ENCODE measurements around the gene DSC2. TPM values are rescaled to one million over a fixed set of nuclear protein-coding genes. Genes with fewer than 3 reads are reported as not detected.

DSC2 gene
- total RNA-seq, 2 donors from 2014 or later, result 141 to 184 TPM

- TF ChIP-seq CTCF (IDR thresholded peaks at IDR 0.05), result no peak
- no peaks in the 10 kb centered on the region for H3K9me3 ChIP-seq
Observed at GRCh38 chr18:31102941-31103340, 720 bp upstream of the DSC2 start.

GRCh38 chr18:31101183-31102024, 817 bp downstream of the DSC2 start:
- Histone ChIP-seq H3K36me3 (no peaks in the 10 kb centered on the region), H3K27me3 (no peaks in the 10 kb centered on the region), H3K4me3 (peak overlapping the region; percentile 62), H3K9ac (ENCODE audit: low read depth in 2 of 2, low read length in 2 of 2) (peak overlapping the region; percentile 79 to 95), H3K9me3 (no peaks in the 10 kb centered on the region), H3K4me1 (no peaks in the 10 kb centered on the region), H3K27ac (peak overlapping the region; percentile 94)
- intact Hi-C loops (cut with DNase I), result loop anchor here (5.0 kb wide), 1 partner anchor 96 kb away; no protein-coding TSS in a partner anchor
- no peak for TF ChIP-seq CTCF (IDR thresholded peaks at IDR 0.05)
- DNase-seq, result peak; percentile 73

More at GRCh38 chr18:31102941-31103340, 720 bp upstream of the DSC2 start:
- Histone ChIP-seq H3K27me3 (no peaks in the 10 kb centered on the region), H3K4me3 (no peak overlapping the region), H3K4me1 (no peaks in the 10 kb centered on the region), H3K27ac (no peak overlapping the region), H3K9ac (ENCODE audit: low read depth in 2 of 2, low read length in 2 of 2) (no peak overlapping the region), H3K36me3 (no peaks in the 10 kb centered on the region)
- no peak for DNase-seq
- intact Hi-C loops (cut with DNase I), result loop anchor here (5.0 kb wide), 1 partner anchor 94 kb away; no protein-coding TSS in a partner anchor

- no peaks in the 10 kb centered on the region for H3K27me3 ChIP-seq
- DNase-seq, result peak; percentile 68
- peaks cover 3% of the 10 kb centered on the region for H3K4me1 ChIP-seq
- peak overlapping the region; percentile 62 for H3K4me3 ChIP-seq
- H3K9me3 ChIP-seq, result no peaks in the 10 kb centered on the region
- no peak for TF ChIP-seq CTCF (IDR thresholded peaks at IDR 0.05)
- peak overlapping the region; percentile 79 to 95 for H3K9ac ChIP-seq (ENCODE audit: low read depth in 2 of 2, low read length in 2 of 2)
- H3K27ac ChIP-seq, result peak overlapping the region; percentile 94
- H3K36me3 ChIP-seq, result no peaks in the 10 kb centered on the region
- intact Hi-C loops (cut with DNase I), result loop anchor here (5.0 kb wide), 1 partner anchor 97 kb away; no protein-coding TSS in a partner anchor
Observed at GRCh38 chr18:31100436-31101182, 1.6 kb downstream of the DSC2 start.

- no peaks in the 10 kb centered on the region for H3K36me3 ChIP-seq
- H3K9me3 ChIP-seq, result no peaks in the 10 kb centered on the region
- DNase-seq, result peak; percentile 39
- intact Hi-C loops (cut with DNase I), result loop anchor here (5.0 kb wide), 1 partner anchor 98 kb away; no protein-coding TSS in a partner anchor
- H3K27ac ChIP-seq, result peak overlapping the region; percentile 94
- H3K4me1 ChIP-seq, result peaks cover 3% of the 10 kb centered on the region
- peak overlapping the region in 1 of 2 donors; percentile 79 for H3K9ac ChIP-seq (ENCODE audit: low read depth in 2 of 2, low read length in 2 of 2)
- H3K27me3 ChIP-seq, result no peaks in the 10 kb centered on the region
- no peak for TF ChIP-seq CTCF (IDR thresholded peaks at IDR 0.05)
- H3K4me3 ChIP-seq, result peak overlapping the region; percentile 62
Observed at GRCh38 chr18:31099450-31100230, 2.6 kb downstream of the DSC2 start.

GRCh38 chr18:31098878-31099277, 3.3 kb downstream of the DSC2 start:
- TF ChIP-seq CTCF (IDR thresholded peaks at IDR 0.05), result no peak
- Histone ChIP-seq H3K36me3 (no peaks in the 10 kb centered on the region), H3K27me3 (no peaks in the 10 kb centered on the region), H3K4me3 (no peak overlapping the region), H3K4me1 (peaks cover 3% of the 10 kb centered on the region), H3K27ac (peak overlapping the region; percentile 94), H3K9me3 (no peaks in the 10 kb centered on the region), H3K9ac (ENCODE audit: low read depth in 2 of 2, low read length in 2 of 2) (peak overlapping the region in 1 of 2 donors; percentile 57)
- intact Hi-C loops (cut with DNase I), result no loop called here
- no peak for DNase-seq
